ENCODE results near the gene MAML1.

Gene MAML1

GRCh38 chr5:179792612-179793467 lies 60.2 kb downstream of the MAML1 start:
- TF ChIP-seq, protein P1, sequence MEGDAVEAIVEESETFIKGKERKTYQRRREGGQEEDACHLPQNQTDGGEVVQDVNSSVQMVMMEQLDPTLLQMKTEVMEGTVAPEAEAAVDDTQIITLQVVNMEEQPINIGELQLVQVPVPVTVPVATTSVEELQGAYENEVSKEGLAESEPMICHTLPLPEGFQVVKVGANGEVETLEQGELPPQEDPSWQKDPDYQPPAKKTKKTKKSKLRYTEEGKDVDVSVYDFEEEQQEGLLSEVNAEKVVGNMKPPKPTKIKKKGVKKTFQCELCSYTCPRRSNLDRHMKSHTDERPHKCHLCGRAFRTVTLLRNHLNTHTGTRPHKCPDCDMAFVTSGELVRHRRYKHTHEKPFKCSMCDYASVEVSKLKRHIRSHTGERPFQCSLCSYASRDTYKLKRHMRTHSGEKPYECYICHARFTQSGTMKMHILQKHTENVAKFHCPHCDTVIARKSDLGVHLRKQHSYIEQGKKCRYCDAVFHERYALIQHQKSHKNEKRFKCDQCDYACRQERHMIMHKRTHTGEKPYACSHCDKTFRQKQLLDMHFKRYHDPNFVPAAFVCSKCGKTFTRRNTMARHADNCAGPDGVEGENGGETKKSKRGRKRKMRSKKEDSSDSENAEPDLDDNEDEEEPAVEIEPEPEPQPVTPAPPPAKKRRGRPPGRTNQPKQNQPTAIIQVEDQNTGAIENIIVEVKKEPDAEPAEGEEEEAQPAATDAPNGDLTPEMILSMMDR (conservative IDR thresholded peaks at IDR 0.05; ENCODE audit: control insufficient read depth, insufficient read depth, low read depth, low read length), result no peak
- H3K4me3 ChIP-seq (ENCODE audit: control insufficient read depth, low read depth, low read length), result no peak overlapping the region
- no peak for DNase-seq (ENCODE audit: low read depth)

DNA sequence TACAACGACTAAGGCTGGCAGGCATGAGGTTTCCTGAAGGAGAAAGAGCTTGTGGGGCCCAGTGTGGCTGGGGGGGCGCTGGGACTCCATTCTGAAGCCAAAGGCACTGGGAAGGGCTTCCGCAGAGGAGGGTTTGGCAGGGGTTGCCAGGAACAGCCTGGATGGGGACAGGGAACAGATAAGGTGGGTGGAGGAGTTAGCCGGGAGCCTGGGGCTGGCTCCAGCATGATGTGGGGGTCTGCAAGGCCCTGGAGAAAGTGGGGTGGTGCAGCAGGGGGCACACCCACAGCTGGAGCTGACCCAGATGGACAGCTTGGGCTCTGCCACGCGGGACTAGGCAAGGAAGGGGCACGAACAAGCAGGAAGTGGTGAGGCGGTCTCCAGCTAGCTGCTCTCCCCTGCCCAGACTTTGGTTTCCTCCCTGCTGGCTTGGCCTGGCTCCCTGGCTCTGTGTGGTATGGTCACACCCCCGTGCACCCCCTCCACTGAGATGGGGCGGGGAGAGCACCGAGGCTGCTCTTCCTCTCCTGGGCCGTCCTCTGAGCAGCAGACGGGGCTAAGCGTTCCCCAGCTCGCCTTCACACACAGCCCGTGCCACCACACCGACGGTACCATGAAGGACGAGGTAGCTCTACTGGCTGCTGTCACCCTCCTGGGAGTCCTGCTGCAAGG lies 61.0 kb downstream of the MAML1 start, which contains the start of gene LTC4S:
TSS of gene LTC4S (plus strand) at position 519 of the 672 bp plus-strand sequence. CDS start at position 614, 95 bp downstream.
- DNase-seq (ENCODE audit: low read depth), result peak; percentile 54
- no peak within 1 kb of the TSS for H3K4me3 ChIP-seq (ENCODE audit: control insufficient read depth, low read depth, low read length)
- TF ChIP-seq, protein P1 (conservative IDR thresholded peaks at IDR 0.05; ENCODE audit: control insufficient read depth, insufficient read depth, low read depth, low read length), result no peak

DNA sequence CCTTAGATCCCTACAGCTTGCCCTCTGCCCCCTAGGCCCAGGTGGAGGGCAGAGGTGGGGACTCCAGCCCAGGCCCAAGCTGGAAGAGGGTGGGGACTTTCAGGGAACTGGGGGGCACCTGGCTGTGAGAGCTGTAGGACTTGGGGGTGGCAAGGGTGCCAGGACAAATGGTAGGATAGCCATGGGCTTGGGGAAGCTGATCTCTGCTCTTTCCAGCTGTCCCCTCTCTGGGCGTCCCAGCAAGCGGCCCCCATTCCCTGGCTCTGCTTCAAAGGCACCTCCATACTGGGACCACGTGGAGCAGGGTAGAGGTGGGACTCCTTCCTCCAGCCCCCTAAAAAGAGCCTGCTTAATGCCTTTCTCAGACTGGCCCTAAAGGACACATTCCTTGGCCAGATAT lies 61.5 kb downstream of the MAML1 start:
- no peak for DNase-seq (ENCODE audit: low read depth)
- no peak overlapping the region for H3K4me3 ChIP-seq (ENCODE audit: control insufficient read depth, low read depth, low read length)
- TF ChIP-seq, protein P1 (conservative IDR thresholded peaks at IDR 0.05; ENCODE audit: control insufficient read depth, insufficient read depth, low read depth, low read length), result no peak

DNA sequence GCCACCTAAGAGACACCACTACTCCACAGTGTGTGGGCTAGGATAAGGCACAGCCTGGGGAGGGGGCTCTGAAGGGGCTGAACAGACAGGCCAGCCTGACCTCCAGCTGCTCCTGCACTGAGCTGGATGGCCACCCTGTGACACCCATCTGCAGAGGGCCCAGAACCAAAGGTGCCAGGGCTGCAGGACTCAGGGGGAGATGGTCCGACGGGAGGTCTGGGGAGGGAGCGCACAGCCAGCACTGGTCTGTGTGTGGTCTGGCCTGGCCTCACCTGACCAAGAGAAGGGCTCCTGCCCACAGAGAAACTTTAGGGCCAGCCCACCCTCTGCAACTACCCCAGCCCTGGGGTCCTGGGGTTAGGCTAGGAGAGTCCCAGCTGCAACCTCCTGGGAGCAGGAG lies 62.0 kb downstream of the MAML1 start:
- DNase-seq (ENCODE audit: low read depth), result no peak
- no peak overlapping the region for H3K4me3 ChIP-seq (ENCODE audit: control insufficient read depth, low read depth, low read length)
- TF ChIP-seq, protein P1 (conservative IDR thresholded peaks at IDR 0.05; ENCODE audit: control insufficient read depth, insufficient read depth, low read depth, low read length), result no peak

GRCh38 chr5:179795049-179795862 lies 62.6 kb downstream of the MAML1 start:
- DNase-seq (ENCODE audit: low read depth), result no peak
- TF ChIP-seq, protein P1 (conservative IDR thresholded peaks at IDR 0.05; ENCODE audit: control insufficient read depth, insufficient read depth, low read depth, low read length), result no peak
- H3K4me3 ChIP-seq (ENCODE audit: control insufficient read depth, low read depth, low read length), result peak overlapping the region; percentile 29

All from fibroblast of mammary gland (primary cell).